Fibroblast of skin of scalp (primary cell): ENCODE results near the gene MYLK4.
A peak's percentile ranks its signal among the peaks of the same experiment; 100 is the strongest.

Experiments
- DNase-seq: peaks from one replicate; pipeline ENCODE4 v3.0.0-alpha.2; 2013

MYLK4 gene

GRCh38 chr6:2655844-2656433, 94.8 kb downstream of the MYLK4 start:
- no peak for DNase-seq

GRCh38 chr6:2653369-2654032, 97.2 kb downstream of the MYLK4 start:
- no peak for DNase-seq

GRCh38 chr6:2652611-2653010, 98.1 kb downstream of the MYLK4 start:
- no peak for DNase-seq

DNA sequence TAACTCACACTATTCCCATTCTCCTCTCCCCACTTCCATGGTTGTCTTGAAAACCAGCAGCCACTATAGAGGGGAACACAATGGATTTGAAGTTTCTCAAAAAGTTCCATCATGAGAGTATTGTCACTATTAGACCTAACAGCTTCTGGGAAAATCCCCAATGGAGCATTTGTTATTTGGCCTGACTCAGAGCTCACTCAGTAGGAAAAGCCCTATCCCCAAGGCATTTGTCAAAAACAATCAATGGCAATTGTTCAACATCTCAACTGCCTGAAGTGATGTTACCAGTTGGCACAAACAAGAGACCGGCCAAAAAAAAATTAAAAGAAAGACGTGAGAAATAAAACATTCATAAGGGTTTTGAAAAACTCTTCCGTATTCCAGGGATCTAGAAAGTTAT, 98.8 kb downstream of the MYLK4 start:
- no peak for DNase-seq

GRCh38 chr6:2651536-2651935, 99.2 kb downstream of the MYLK4 start:
- DNase-seq = no peak

DNA sequence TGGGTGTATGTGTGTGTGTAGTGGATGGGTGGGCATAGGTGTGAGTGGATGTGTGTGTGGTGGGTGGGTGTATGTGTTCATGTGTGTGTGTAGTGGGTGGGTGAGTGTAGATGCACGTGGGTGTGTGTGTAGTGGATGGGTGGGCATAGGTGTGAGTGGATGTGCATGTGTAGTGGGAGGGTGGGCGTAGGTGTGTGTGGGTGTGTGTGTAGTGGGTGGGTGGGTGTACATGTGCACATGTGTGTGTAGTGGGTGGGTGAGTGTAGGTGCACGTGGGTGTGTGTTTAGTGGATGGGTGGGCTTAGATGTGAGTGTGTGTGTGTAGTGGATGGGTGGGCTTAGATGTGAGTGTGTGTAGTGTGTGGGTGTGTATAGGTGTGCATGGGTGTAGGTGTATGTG, 104.4 kb downstream of the MYLK4 start:
- no peak for DNase-seq

- no peak for DNase-seq
Measured at GRCh38 chr6:2643935-2644539, 106.7 kb downstream of the MYLK4 start.

DNA sequence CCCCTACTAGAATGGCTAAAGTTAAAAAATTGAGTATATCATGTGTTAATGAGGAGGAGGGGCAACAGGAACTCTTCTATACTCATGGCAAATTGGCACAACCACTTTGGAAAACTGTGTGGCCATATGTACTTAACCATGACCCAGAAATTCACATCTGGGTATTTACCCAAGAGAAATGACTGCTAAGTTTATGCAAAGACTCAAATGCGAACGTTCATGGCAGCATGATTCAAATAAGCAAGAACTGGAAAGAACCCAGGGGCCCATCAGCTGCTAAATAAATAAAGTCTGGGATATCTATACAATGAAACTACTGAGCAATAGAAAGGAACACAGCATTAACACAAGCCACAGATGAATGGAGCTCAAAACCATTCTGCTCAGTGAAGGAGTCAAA, 107.6 kb downstream of the MYLK4 start:
- DNase-seq = no peak

DNA sequence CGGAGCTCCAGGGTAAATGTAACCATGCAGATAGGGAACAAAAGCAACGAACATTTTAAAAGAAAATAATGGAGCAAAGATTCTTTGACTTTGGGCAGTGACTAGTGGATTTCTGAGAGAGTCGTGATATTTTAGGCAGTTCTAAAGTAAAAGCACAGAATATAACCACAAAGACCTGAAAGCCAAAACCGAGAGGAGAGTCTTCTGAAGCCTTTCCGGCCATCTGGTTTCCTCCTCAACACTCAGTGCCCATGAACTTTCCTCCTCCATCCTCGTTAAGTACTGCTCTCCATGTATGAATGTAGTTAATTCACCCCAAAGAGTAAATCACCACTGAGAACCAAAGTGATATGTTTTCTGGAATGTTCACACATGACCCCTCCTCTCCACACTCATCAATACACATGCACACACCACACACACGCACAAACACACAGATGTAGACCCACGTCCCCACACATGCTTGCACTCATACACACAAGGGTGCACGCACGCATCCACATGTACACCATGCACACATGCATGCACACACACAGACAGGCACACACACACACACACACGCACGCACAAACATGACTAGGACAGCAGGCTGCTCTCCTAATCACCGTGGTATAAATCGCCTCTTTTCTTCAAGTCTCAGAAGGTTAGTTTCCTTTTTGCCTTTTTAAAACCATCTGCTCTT, 109.5 kb downstream of the MYLK4 start:
- DNase-seq = no peak

- DNase-seq = no peak
Measured at GRCh38 chr6:2640551-2640950, 110.2 kb downstream of the MYLK4 start.

DNA sequence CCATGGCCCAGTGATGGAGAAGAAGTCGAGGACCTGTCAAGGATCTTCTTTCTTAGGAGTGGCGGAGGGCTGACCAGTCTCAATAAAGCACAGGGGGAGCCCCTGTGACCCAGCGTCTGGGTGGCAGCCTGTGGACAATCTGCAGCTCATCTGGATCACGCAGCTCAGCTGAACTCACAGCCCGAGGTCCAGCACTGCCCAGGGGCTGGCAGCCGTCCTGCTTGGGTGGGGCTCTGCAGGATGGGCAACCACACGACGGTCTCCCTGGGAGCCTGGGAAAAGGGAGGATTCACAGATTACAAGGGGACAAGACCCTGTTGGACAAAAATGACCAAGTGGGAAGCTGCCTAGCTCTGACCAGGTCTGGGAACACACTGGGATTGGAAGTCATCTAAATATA, 110.8 kb downstream of the MYLK4 start:
- no peak for DNase-seq

- DNase-seq = no peak
Measured at GRCh38 chr6:2639167-2639566, 111.6 kb downstream of the MYLK4 start.

DNA sequence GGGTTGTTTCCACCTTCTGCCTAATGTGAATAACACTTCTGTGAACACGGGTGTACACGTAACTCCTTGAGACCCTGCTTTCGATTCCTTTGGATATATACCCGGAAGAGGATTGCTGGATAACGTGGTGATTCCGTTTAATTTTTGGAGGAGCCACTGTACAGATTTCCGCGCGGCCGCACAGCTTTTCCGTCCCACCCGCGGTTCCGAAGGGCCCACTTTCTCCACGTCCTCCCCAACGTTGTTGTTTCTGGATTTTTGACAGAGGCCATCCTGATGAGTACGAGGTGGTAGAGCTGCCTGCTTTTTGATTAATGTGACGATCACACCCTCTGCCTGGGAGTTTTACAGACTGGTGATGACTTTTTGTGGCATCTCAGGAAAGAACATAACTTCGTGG, 114.0 kb downstream of the MYLK4 start:
- DNase-seq = no peak

GRCh38 chr6:2635911-2636310, 114.8 kb downstream of the MYLK4 start:
- no peak for DNase-seq

GRCh38 chr6:2634139-2634964, 116.4 kb downstream of the MYLK4 start:
- DNase-seq = peak; percentile 91

DNA sequence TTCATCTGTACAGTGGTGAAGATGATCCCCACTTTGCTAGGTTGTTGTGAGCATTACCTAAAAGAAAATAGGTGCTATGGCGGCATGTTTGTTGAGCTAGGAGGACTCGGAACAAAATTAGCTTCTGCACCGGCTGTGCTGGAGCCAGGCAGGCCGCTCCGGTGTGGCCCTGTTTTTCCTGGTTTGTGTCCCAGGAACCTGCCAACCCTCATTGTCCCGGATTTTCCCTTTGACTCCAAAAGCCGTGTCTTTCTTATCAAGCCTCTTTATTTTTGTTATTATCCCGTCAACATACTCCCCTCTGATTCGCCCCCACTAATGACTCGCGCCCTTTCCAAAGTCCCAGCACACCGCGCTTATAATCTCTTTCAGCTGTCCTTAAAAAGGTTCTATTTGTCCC, 117.0 kb downstream of the MYLK4 start:
- no peak for DNase-seq

DNA sequence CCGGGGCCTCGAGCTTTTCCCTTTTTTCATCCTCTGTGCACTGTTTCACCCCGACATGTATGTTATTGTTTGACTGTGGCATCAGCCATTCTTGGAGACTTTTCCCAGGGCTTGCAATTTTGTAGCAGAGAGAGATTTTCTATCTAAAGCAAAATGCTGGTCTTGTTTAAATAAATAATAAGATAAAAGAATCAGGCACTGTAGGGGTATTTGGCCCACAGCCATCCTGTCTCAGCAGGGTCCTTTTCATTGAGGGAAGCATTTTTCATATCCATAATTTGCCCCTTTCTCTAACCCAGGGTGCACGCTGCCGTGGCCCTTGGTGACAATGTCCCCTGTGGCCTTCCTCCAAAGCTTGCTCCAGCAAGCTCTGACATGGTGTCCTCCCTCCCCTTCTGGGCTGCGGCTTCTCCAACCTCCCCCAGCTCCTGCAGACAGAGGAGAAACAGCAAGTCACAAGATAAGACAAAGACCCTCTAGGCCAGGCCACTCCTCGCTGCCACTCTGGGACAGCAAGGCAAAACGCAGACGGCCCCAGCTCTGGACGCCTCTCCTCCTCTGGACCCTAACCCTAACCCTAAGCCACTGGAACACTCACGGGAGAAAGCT, 117.6 kb downstream of the MYLK4 start:
- no peak for DNase-seq

DNA sequence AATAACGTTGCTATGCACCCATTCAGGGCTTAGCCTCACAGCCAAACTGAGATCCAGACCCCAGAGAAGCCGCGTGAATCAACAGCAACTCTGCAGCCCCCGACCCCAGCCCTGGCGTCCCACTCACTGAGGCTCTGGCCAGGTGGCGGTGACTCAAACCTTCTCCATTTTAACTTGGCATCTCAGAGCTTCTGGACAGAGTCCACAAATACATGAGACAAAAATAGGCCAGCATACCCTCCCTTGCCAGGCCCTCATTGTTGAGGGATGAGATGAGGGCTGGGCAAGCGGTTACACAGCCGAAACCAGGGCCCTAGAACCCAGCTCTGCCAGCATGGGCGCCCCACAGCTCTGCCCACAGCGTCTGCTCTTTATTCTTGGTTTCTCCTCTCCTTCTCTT, 118.4 kb downstream of the MYLK4 start:
- no peak for DNase-seq

- peak; percentile 14 for DNase-seq
Measured at GRCh38 chr6:2630891-2631571, 119.7 kb downstream of the MYLK4 start.

GRCh38 chr6:2630359-2630758, 120.4 kb downstream of the MYLK4 start:
- DNase-seq = peak; percentile 87

GRCh38 chr6:2626401-2626800, 124.3 kb downstream of the MYLK4 start:
- peak; percentile 11 for DNase-seq

GRCh38 chr6:2625581-2625980, 125.1 kb downstream of the MYLK4 start:
- DNase-seq = no peak
